ENCODE results near the gene SHF.
A peak's percentile ranks its signal among the peaks of the same experiment; 100 is the strongest.
"Not testable (repeated sequence)": the region's sequence is repeated elsewhere in the genome, so short reads cannot be mapped to it uniquely, and the experiment has no call there.

The SHF gene, protein sequence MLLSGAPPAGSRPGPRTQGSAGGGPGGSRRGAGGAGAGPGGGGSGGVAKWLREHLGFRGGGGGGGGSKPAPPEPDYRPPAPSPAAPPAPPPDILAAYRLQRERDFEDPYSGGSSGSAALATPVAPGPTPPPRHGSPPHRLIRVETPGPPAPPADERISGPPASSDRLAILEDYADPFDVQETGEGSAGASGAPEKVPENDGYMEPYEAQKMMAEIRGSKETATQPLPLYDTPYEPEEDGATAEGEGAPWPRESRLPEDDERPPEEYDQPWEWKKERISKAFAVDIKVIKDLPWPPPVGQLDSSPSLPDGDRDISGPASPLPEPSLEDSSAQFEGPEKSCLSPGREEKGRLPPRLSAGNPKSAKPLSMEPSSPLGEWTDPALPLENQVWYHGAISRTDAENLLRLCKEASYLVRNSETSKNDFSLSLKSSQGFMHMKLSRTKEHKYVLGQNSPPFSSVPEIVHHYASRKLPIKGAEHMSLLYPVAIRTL

DNA sequence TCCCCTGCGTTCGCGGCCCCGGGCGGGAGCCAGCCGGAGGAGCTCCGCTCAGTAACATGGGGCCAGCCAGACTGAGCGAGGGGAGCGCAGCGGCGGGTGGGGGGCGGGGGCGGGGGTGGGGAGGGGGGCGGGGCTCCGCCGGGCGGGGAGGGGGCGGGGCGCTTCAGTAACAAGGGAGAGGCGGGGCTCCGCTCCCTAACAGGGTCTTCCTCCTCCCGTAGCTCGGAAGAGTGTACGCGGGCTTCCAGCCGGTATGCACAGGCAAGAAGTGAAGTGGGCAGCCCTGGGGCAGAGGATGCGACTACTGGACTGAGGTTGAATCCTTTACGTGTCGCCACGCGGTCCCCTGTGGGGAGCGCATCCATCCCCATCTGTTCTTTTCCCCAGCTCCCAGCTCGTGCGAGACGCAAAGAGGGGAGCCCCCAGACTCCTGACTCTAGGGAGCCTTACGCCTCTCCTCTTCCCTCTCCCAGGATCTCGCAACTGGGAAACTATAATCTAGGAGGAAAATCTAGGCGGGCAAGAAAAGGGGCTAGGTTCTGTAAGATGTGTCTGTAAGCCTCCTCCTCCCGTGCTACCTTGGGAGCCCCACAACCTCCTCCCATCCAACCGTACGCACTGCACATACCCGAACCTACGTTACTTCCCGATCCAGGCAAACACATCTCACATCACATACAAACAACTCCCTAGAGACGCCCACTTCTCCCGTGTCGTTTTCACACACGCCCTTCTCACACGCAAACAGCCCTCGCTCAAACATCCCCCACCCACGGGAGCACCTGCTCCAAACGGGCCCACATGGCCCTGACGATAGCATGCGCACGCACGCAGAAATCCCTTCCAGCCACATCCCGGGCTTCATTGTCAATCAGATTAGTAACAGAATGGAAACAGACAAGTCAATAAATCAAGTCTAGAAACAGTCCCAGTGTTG is at the start of gene SHF:
TSS of gene SHF (minus strand) at position 73 of the 937 bp plus-strand sequence. CDS start at position 58, 15 bp downstream.
- peak; percentile 25 for DNase-seq

DNA sequence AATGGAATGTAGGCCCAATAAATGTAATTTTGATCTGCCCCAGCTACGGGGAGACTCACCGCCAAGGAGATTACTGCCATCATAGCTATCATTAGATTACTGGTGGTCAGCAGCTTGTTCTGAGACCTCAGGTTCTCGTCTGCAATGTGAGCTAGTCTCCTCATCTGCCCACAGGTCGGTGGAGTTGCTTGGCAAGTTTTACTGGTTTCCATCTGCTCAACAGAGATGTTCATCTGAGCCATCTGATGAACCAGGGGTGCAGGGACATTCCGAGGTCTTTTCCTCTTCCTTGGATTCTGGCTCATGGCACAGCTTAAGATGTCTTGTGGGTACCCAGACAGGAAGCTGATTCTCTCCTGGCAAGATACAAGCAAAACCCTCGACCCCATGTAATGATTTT is 49.0 kb upstream of the SHF start:
- not testable (repeated sequence) for DNase-seq

DNA sequence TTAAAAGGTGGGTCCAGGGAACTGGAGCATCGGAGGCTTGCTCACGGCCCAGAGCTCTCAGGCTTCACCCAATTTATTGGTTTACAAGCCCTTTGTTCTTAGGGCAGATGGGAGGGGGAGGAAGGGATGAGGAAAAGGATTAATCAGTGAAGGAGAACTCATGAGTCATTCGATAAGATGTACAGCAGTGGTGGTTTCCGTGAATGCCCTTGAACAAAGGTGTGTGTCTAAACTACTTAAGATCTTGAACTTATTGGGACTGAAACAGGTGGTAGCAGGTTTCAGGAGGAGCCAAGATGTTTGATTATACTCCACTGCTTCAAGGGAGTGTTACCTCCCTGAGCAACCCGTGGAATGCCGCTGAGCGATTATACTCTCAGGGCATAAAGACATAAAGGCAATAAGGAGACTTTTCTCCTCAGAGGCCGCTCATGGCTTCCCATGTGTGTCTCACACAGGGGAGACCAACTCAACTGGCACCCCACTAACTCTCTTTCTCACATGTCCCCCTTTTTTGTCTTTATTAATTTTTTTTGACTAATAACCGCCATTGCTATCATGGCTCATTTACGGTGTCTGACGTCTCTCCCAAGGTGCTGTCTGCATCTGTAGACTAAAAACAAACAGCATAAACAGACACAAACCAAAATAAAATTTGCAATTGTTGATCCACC is 46.9 kb upstream of the SHF start:
- DNase-seq: no peak

DNA sequence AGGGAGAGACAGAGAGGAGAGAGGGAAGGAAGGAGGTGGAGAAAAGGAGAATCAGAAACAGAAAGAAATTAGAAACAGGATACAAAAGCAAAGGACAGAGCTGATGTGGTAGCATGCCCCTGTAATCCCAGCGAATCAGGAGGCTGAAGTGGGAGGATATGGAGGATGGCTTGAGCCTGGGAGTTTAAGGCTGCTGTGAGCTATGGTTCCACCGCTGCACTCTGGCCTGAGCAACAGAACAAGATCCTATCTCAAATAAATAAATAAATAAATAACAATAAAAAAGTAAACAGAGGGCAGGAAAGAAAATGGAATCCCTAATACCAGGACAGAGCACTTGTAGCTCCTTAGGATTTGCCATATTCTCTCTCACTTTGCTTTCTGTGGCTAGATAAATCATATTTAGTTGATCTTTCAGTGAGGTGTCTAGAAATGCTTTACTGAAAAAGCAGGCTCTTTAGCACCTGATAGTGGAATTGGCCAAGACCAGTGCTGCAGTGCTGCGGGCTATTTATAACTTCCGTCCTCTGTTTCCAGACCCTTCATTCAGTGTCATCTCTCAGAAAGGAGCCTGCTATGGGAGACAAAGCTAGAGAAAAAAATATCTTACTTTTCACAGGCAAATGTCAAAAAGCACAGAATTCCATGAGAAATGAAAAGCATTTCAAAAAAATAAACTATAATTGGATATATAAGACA is 44.2 kb upstream of the SHF start:
- no peak for DNase-seq

DNA sequence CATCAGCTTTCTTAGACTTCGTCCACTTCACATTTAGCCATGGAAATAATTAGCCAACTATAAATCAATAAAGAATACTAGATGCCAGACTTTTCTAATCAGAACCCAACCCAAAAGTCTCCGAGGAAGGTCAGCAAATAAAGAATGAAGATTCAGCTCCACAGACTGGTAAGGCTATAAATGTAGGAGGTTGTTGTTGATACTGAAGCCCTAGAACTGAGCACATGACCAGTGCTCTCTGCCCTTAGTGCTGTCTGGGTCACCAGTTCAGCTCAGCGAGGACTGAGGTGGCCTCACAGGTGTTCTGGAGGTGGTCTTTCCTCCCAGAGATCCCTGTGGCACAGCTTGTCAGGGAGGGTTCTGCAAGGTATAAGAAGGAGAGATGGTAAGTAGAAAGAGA is 43.4 kb upstream of the SHF start:
- DNase-seq: no peak

DNA sequence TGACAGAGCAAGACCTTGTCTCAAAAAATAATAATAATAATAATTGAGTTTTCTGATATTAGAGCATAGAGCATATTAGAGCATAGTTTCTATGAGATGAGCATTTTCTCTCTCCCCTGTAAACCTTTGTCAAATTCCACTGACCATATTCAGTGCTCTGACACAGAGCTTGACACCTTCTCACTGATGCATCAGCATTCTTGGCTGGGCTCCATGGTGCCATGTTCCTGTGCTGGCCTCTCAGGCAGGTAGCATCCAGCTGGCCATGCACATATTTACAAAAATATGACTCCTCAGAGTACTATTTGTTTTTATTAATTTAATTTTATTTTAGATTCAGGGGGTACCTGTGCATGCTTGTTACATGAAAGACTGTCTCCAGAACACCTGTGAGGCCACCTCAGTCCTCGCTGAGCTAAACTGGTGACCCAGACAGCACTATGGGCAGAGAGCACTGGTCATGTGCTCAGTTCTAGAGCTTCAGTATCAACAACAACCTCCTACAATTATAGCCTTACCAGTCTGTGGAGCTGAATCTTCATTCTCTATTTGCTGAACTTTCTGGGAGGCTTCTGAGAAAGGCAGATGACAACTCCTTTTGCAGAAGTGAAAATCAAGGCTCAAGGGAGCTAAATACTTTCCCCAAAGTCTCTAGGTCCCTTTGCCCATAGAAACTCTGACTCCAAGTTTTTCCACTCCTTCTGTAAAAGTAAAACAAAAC is 42.6 kb upstream of the SHF start:
- no peak for DNase-seq

GRCh38 chr15:45228931-45229330 is 41.2 kb upstream of the SHF start:
- no peak for DNase-seq

GRCh38 chr15:45225506-45226273 is 37.9 kb upstream of the SHF start:
- DNase-seq: no peak

- DNase-seq: no peak
These were observed 37.0 kb upstream of the SHF start for GRCh38 chr15:45224621-45225217.

DNA sequence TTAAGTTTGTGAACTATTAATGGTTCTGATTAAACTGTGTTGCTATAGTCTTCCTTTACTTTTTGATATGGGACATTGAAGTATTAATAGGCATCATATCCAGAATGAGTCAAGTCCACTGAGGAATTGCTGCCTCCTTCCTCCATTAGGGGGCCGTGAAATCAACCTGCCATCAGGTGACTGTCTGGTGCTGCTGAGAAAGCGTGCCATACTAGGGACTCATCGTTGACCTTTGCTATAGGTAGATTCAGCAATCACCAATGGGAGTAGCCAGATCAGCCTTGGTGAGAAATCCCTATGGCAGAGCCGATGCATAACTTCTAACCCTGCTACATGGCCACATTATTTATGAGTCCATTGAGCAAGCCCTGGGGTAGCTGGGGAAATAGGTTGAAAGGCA is 34.2 kb upstream of the SHF start:
- DNase-seq: no peak

- no peak for DNase-seq
These were observed 33.4 kb upstream of the SHF start for GRCh38 chr15:45221053-45221599.

- no peak for DNase-seq
These were observed 24.7 kb upstream of the SHF start for GRCh38 chr15:45212493-45212892.

DNA sequence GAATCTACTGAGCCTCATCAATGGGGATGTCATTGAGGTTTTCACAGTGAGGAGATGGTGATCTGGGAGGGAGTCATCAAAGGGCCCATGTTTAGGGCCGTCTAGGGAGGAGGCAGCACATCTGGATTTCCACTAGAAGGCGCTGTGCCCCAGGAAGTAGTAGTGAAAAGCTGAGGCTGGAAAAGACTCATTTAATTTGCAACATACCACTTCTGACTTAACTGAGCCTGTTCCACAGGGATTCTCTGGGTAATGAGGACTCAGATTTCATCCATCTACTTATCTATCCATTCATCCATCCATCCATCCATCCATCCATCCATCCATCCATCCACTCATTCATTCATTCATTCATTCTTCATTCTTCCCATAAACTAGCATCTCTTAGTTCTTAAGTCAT is 17.4 kb upstream of the SHF start:
- peak; percentile 42 for DNase-seq

DNA sequence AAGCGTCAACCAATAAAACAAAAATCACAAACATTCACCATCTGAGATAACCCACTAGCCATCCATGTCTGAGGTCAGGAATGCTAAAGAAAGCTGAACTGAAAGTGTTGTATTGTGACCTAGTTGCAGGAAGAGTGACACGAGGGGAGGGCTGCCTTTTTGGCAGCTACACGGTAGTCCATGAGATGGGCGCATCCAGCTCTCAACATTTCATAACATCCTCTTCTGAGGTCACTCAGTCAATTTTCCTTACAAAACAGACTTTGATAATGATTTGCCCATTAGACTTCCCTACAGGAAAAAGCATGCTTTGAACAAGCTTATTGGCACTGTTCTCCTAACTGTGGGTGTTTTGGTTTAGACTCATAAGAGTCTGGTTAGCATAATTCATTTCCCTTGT is 15.4 kb upstream of the SHF start:
- DNase-seq: no peak

- no peak for DNase-seq
These were observed 14.1 kb upstream of the SHF start for GRCh38 chr15:45201869-45202268.

DNA sequence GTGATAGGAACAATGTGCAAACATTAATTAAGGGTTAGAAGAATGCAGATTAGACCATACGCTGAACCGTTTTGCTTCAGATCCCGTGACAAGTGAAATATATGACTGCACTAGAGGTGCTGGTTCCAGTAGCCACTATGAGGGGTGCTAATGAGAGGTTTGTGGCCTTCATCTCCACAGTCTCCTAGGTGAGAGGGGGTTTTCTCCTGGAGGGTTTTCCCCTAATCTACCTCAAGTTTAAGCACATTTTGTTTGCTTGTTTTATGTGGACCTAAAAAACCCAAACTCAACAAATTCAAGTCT is 13.7 kb upstream of the SHF start:
- no peak for DNase-seq

DNA sequence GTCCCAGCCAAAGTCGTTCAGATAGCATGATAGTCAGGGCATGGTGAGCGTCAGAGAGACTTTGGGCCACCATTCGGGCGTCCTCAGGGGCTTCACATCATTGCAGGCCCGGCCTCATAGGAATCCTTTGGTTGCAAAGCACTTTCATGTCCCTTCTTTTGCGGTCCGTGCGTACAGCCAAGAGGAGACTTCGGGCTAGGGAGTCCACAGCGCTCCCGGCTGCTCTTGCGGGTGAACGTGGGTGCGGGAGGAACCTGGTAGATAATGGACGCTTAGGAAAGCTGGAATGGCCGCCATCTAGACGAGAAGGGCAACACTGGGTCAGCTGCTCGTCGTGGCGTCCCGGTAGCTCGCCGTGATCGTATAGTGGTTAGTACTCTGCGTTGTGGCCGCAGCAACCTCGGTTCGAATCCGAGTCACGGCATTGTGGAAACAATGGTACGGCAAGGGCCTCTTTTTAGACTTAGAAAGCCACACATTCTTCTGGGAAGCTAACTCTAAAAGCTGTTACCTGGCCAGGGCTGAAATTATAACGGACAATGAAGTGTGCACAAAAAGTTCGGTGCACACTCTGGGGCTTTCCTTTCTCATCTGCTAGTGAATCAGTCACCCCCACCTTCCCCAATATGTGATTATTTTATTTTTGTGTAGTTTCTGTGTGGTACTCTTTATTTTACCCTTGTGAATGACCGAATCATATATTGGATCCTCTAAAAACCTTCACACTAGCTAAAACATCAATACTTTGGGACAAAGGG is 13.2 kb upstream of the SHF start:
- peak; percentile 66 for DNase-seq

- DNase-seq: peak; percentile 71
These were observed 12.4 kb upstream of the SHF start for GRCh38 chr15:45200001-45200798.

Measured in NCI-H1105 (cell line).